ENCODE data around the gene SH3GLB1.

DNA sequence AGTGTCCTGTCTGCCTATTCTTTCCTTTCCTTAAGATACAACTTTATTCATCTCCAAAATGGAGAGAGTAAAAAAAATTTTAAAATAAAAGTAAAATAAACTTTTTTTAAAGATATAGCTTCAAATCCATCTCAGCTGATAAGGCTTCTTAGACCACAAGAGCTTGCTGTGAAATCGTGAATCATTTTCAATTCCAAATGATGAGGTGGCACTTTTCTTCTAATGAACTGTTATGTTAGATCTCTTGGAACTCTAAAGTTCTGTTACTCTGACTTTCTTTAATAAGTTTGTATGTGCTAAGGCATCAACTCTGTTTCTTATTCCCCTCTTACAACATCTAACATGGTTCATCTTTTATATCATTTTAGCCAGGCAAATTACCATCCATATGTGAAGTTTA, 4.5 kb downstream of the SH3GLB1 start:
- TF ChIP-seq CTCF (IDR thresholded peaks at IDR 0.05): no peak
- TF ChIP-seq POLR2A (IDR thresholded peaks at IDR 0.05; ENCODE audit: low read length): no peak
- TF ChIP-seq, protein P1, sequence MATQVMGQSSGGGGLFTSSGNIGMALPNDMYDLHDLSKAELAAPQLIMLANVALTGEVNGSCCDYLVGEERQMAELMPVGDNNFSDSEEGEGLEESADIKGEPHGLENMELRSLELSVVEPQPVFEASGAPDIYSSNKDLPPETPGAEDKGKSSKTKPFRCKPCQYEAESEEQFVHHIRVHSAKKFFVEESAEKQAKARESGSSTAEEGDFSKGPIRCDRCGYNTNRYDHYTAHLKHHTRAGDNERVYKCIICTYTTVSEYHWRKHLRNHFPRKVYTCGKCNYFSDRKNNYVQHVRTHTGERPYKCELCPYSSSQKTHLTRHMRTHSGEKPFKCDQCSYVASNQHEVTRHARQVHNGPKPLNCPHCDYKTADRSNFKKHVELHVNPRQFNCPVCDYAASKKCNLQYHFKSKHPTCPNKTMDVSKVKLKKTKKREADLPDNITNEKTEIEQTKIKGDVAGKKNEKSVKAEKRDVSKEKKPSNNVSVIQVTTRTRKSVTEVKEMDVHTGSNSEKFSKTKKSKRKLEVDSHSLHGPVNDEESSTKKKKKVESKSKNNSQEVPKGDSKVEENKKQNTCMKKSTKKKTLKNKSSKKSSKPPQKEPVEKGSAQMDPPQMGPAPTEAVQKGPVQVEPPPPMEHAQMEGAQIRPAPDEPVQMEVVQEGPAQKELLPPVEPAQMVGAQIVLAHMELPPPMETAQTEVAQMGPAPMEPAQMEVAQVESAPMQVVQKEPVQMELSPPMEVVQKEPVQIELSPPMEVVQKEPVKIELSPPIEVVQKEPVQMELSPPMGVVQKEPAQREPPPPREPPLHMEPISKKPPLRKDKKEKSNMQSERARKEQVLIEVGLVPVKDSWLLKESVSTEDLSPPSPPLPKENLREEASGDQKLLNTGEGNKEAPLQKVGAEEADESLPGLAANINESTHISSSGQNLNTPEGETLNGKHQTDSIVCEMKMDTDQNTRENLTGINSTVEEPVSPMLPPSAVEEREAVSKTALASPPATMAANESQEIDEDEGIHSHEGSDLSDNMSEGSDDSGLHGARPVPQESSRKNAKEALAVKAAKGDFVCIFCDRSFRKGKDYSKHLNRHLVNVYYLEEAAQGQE (IDR thresholded peaks at IDR 0.05): no peak

Measured in A549 (cell line).